Measurements from ENCODE around the gene ATP1B3. TPM values are rescaled to one million over a fixed set of nuclear protein-coding genes. Genes with fewer than 3 reads are reported as not detected.
"Not testable (repeated sequence)": the region's sequence is repeated elsewhere in the genome, so short reads cannot be mapped to it uniquely, and the experiment has no call there.

The ATP1B3 gene
- total RNA-seq, 1 experiment from 2014 or later = 155 TPM

GRCh38 chr3:141887051-141887450 lies 10.6 kb downstream of the ATP1B3 start:
- Mint-ChIP-seq H3K9me3 (ENCODE audit: unreplicated experiment) (no peaks in the 10 kb centered on the region), H3K4me1 (ENCODE audit: low read depth, unreplicated experiment) (peaks cover 4% of the 10 kb centered on the region), H3K36me3 (ENCODE audit: insufficient read depth, unreplicated experiment) (peaks cover 33% of the 10 kb centered on the region), H3K27me3 (ENCODE audit: insufficient read depth, unreplicated experiment) (no peaks in the 10 kb centered on the region), H3K27ac (ENCODE audit: unreplicated experiment) (no peak overlapping the region), H3K4me3 (ENCODE audit: unreplicated experiment) (no peak overlapping the region)
- intact Hi-C loops (cut with micrococcal nuclease; ENCODE audit: unreplicated experiment) = no loop called here
- TF ChIP-seq CTCF (IDR thresholded peaks at IDR 0.05; ENCODE audit: insufficient read depth in 1 of 2, low read depth in 1 of 2, low read length in 1 of 2, severe bottlenecking in 1 of 2, unreplicated experiment in 1 of 2) = no peak
- BruUV-seq (replicated peaks) = TSS peak; percentile 0
- no peaks in the 10 kb centered on the region for H3K27me3 ChIP-seq (replicated peaks; ENCODE audit: control insufficient read depth, insufficient read depth, low read length)
- no peaks in the 10 kb centered on the region for H3K36me3 ChIP-seq (ENCODE audit: control insufficient read depth, insufficient read depth, low read length)
- POLR2A ChIA-PET = no interaction called here
- no peaks in the 10 kb centered on the region for H3K4me1 ChIP-seq
- CTCF ChIA-PET = no interaction called here
- no peak overlapping the region for H3K4me3 ChIP-seq (ENCODE audit: low read depth, low read length)
- no peak for DNase-seq
- no peaks in the 10 kb centered on the region for H3K9me3 ChIP-seq

- H3K27ac Mint-ChIP-seq (ENCODE audit: unreplicated experiment); H3K27me3 ChIP-seq (replicated peaks; ENCODE audit: control insufficient read depth, insufficient read depth, low read length); intact Hi-C loops (cut with micrococcal nuclease; ENCODE audit: unreplicated experiment); BruUV-seq (replicated peaks); H3K36me3 ChIP-seq (ENCODE audit: control insufficient read depth, insufficient read depth, low read length); H3K4me3 Mint-ChIP-seq (ENCODE audit: unreplicated experiment); H3K9me3 Mint-ChIP-seq (ENCODE audit: unreplicated experiment); POLR2A ChIA-PET; H3K4me3 ChIP-seq (ENCODE audit: low read depth, low read length); DNase-seq; CTCF ChIA-PET; H3K4me1 Mint-ChIP-seq (ENCODE audit: low read depth, unreplicated experiment); H3K9me3 ChIP-seq; H3K27me3 Mint-ChIP-seq (ENCODE audit: insufficient read depth, unreplicated experiment); H3K4me1 ChIP-seq: not testable (repeated sequence)
- peaks cover 29% of the 10 kb centered on the region for H3K36me3 Mint-ChIP-seq (ENCODE audit: insufficient read depth, unreplicated experiment)
Observed at GRCh38 chr3:141888548-141888947, 12.1 kb downstream of the ATP1B3 start.

GRCh38 chr3:141894524-141895176 lies 18.2 kb downstream of the ATP1B3 start:
- Mint-ChIP-seq H3K9me3 (ENCODE audit: unreplicated experiment) (peaks cover 9% of the 10 kb centered on the region), H3K27me3 (ENCODE audit: insufficient read depth, unreplicated experiment) (no peaks in the 10 kb centered on the region), H3K4me3 (ENCODE audit: unreplicated experiment) (no peak overlapping the region), H3K36me3 (ENCODE audit: insufficient read depth, unreplicated experiment) (peaks cover 43% of the 10 kb centered on the region), H3K4me1 (ENCODE audit: low read depth, unreplicated experiment) (no peaks in the 10 kb centered on the region), H3K27ac (ENCODE audit: unreplicated experiment) (no peak overlapping the region)
- peak in 1 of 2 experiments; percentile 45 for DNase-seq
- intact Hi-C loops (cut with micrococcal nuclease; ENCODE audit: unreplicated experiment) = no loop called here
- no peaks in the 10 kb centered on the region for H3K27me3 ChIP-seq (replicated peaks; ENCODE audit: control insufficient read depth, insufficient read depth, low read length)
- peaks cover 6% of the 10 kb centered on the region; the same call in 1 of the 2 replicates for H3K9me3 ChIP-seq
- TF ChIP-seq CTCF (IDR thresholded peaks at IDR 0.05; ENCODE audit: insufficient read depth in 1 of 2, low read depth in 1 of 2, low read length in 1 of 2, severe bottlenecking in 1 of 2, unreplicated experiment in 1 of 2) = no peak
- no peak overlapping the region for H3K4me3 ChIP-seq (ENCODE audit: low read depth, low read length)
- no TSS peak for BruUV-seq (replicated peaks)
- no peaks in the 10 kb centered on the region for H3K36me3 ChIP-seq (ENCODE audit: control insufficient read depth, insufficient read depth, low read length)
- POLR2A ChIA-PET = interaction anchor here (1.0 kb wide), 1 partner anchor 17 kb away, joined by 3 read pairs; no protein-coding TSS in a partner anchor
- peaks cover 5% of the 10 kb centered on the region for H3K4me1 ChIP-seq
- CTCF ChIA-PET = no interaction called here

Data from Caco-2 (cell line).